WI38 (cell line): ENCODE measurements around the gene DCAF5.
"Not testable (repeated sequence)": the region's sequence is repeated elsewhere in the genome, so short reads cannot be mapped to it uniquely, and the experiment has no call there.

ENCODE experiments used
- H3K4me3 ChIP-seq: 2 replicates; pipeline ENCODE4 v1.5.1; 2011; ENCODE audit warnings: low read depth, mild to moderate bottlenecking, control low read depth, low read length
- TF ChIP-seq, protein P1 (sequence below): IDR thresholded peaks from 2 replicates; pipeline ENCODE4 v1.5.1; 2012; ENCODE audit warnings: low read depth, mild to moderate bottlenecking, control low read depth, low read length

DCAF5 gene

DNA sequence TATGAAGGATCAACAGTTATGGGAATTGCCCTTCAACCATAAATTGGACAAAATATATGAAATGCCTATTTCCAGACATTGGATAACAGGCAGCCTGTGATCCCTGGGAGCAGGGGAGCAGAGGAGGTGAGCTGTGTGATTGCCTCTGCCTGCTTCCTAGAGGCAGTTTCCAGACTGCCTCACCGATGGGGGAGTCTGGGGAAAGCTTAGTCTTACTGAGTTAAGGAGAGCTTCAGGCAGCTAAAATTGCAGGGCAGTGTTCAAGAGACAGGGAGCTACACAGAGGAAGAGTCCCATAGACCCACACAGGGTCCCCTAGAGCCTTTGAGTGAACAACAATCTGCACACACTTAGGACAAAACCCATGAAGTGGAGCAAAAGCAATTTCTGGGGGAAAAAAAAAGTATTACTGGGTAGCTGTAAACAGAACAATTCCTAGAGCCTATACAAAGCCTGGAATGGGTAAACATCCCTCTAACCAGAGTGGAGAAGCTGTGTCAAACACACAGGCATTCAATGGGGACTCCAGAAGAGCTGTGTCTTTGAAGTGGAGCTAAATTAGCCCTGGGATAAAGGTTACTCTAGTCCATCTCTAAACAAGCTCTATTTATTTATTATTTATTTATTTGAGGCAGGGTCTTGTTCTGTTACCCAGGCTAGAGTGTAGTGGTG, 125.5 kb downstream of the DCAF5 start:
- H3K4me3 ChIP-seq = no peak overlapping the region
- TF ChIP-seq, protein P1, sequence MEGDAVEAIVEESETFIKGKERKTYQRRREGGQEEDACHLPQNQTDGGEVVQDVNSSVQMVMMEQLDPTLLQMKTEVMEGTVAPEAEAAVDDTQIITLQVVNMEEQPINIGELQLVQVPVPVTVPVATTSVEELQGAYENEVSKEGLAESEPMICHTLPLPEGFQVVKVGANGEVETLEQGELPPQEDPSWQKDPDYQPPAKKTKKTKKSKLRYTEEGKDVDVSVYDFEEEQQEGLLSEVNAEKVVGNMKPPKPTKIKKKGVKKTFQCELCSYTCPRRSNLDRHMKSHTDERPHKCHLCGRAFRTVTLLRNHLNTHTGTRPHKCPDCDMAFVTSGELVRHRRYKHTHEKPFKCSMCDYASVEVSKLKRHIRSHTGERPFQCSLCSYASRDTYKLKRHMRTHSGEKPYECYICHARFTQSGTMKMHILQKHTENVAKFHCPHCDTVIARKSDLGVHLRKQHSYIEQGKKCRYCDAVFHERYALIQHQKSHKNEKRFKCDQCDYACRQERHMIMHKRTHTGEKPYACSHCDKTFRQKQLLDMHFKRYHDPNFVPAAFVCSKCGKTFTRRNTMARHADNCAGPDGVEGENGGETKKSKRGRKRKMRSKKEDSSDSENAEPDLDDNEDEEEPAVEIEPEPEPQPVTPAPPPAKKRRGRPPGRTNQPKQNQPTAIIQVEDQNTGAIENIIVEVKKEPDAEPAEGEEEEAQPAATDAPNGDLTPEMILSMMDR = no peak

DNA sequence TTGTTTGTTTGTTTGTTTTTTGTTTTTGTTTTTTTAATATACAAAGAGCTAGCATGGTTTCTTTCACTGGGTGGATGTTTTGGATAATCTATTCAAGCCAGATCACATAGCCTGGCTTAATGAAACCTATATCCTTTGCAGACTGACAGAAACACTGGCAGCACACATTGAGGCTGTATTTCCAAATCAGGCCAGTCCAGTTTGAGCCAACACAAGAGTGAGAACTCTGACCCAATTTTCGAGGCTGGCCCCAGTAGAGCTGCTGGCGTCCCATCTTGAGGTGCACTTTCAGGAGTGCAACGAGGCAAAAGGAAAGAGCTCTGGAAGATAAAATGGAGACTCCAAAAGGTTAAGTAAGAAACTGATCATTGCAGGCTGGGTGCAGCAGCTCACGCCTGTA, 129.9 kb downstream of the DCAF5 start:
- no peak overlapping the region for H3K4me3 ChIP-seq
- TF ChIP-seq, protein P1 = no peak

DNA sequence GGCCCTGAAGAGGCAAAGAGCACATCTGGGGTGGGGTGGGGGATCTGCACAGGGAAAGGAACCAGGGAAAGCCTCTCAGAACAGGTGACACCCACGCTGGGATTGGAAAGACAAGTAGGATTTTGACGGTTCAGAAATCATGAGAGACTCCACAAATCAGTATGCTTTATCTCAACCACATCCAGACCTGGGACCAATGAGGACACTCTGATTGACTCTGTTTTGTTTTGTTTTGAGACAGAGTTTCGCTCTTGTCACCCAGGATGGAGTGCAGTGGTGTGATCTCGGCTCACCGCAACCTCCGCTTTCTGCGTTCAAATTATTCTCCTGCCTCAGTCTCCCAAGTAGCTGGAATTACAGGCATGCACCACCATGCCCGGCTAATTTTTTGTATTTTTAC, 130.8 kb downstream of the DCAF5 start:
- not testable (repeated sequence) for H3K4me3 ChIP-seq

DNA sequence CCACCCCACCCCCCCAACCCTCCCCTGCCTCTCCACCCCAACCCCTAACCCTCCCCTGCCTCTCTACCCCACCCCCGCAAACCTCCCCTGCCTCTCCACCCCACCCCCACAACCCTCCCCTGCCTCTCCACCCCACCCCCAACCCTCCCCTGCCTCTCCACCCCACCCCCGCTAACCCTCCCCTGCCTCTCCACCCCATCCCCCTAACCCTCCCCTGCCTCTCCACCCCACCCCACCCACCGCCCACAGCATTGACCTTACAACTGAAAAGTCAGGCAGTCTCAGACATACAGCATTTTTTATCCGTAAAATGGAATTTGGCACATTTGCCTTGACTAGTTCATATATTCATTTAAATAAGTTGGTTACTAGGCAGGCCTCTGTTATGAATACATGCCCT, 135.2 kb downstream of the DCAF5 start:
- H3K4me3 ChIP-seq = no peak overlapping the region
- TF ChIP-seq, protein P1 = no peak

DNA sequence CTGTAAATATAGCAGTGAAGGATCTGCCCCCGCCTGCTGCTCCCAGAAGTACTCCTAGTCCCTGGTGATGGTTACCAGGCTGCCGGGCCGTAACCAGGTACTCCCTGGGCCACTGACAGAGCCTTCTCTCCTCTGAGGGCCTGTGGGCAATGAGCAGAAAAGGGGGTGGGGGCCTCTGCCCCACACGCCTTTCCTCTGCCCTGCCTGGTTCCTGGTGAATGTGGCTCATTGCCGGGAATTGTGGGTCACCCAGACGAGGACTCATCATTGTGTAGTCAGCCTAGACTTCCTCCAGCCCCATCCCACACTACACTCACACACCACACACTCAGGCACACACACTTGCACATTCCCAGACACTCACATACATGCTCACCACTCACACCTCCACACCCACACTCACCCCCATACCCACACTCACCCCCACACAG, 138.1 kb downstream of the DCAF5 start:
- H3K4me3 ChIP-seq = no peak overlapping the region
- TF ChIP-seq, protein P1 = no peak

DNA sequence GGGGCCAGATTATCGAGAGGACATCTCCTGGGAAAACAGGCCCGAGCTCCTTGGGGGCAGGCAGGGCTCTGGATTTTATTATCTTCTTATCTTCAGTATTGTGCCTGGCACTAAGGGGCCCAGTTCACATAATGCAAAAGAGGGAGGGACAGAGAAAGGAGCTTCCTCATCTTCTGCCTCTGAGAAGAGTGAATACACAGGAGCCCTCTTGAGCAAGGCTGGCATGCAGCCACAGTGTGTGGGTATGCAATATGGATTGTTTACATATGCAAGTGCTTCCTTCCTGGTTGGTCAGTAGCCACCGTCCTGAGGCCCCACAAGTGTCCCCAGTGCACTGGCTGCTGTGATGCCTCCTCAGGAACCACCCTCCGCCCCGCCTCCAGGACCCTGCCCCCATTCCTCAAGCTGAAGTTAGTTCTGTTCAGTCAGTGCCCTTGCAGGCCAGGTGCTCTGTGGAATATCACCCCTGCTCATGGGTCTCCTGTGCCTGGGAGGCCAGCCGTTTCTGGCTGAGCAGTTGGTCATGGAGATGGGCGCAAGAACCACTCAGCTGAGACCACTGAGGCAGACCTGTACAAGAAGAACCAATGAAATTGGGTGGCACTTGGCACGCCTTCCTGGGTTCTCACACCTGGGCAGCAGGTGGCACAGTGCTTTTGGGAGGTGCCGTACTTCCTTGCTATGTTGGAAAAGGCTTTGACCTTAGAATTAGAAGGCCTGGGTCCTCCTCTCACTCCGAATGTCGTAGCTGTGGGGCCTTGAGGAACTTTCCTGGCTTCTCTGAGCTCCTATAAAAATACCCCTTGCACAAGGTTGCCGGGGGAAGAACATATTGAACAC, 138.8 kb downstream of the DCAF5 start:
- TF ChIP-seq, protein P1 = no peak
- no peak overlapping the region for H3K4me3 ChIP-seq

DNA sequence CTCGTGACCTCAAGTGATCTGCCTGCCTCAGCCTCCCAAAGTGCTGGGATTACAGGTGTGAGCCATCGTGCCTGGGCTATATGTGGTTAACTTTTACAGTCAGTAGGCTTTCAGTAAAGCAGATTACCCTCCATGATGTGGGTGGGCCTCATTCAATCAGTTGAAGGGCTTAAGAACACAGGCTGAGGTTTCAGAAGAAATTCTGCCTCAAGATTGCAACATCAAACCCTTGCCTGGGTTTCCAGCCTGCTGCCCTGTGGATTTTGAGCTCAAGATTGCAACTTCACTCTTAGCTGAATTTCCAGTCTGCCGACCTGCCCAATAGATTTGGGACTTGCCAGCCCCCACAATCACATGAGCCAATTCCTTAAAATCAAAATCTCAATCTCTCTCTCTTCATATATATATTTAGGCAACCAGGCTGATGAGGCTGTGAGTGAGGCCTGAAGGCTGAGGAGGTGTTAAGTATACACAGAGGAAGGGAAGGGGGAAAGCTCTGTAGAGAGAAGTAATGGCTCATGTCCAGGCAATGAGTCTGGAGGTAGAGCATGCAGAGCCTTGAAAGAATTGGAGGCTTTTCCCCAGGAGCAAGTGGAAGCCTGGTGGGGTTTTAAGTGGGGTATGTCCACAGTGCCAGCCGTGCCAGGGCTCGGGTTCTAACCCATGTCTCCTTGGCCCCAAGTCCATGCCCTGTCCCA, 140.5 kb downstream of the DCAF5 start:
- no peak overlapping the region for H3K4me3 ChIP-seq

More for the DNA sequence above, 140.5 kb downstream of the DCAF5 start:
- TF ChIP-seq, protein P1 = no peak
